Measurements from ENCODE around the gene PRAMEF12. TPM values are rescaled to one million over a fixed set of nuclear protein-coding genes. Genes with fewer than 3 reads are reported as not detected.

Gene PRAMEF12
- total RNA-seq, 2 donors from 2014 or later, result not detected

DNA sequence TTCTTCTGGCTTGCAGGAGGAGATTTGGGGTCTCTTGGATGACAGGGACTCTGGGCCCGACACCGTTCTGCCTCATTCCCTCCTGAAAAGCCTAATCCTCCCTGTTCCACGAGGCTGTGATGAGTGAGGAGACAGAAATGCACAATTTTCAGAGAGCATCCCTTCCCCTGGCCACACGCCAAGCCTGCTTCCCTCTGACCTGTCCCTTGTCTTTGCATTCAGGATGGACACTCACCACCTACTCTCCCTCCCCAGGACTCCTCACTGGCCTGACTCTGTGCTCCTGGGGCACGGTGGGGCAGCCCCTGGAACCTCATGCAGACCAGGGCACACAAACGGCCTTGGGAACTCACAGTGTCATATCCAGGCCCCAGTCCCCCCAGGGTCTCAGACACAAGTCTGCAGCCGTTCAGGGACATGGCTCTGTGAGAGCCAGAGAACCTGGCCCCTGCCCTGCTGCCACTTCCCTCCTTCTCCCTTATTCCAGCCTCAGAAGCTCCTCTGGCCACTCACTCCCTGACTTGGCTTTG is 3.5 kb upstream of the PRAMEF12 start:
- DNase-seq (ENCODE audit: low spot score) (no peak), ATAC-seq (ENCODE audit: insufficient number of reproducible peaks, low FRiP score, low read depth) (no peak)
- H3K27ac ChIP-seq, result no peak overlapping the region
- no peaks in the 10 kb centered on the region for H3K4me1 ChIP-seq (ENCODE audit: control insufficient read depth in 1 of 2, low read depth in 2 of 2)
- H3K36me3 ChIP-seq, result no peaks in the 10 kb centered on the region
- H3K9me3 ChIP-seq, result no peaks in the 10 kb centered on the region
- H3K27me3 ChIP-seq (replicated peaks; ENCODE audit: insufficient read depth), result no peaks in the 10 kb centered on the region
- H3K4me3 ChIP-seq, result no peak overlapping the region
- TF ChIP-seq, protein P1, sequence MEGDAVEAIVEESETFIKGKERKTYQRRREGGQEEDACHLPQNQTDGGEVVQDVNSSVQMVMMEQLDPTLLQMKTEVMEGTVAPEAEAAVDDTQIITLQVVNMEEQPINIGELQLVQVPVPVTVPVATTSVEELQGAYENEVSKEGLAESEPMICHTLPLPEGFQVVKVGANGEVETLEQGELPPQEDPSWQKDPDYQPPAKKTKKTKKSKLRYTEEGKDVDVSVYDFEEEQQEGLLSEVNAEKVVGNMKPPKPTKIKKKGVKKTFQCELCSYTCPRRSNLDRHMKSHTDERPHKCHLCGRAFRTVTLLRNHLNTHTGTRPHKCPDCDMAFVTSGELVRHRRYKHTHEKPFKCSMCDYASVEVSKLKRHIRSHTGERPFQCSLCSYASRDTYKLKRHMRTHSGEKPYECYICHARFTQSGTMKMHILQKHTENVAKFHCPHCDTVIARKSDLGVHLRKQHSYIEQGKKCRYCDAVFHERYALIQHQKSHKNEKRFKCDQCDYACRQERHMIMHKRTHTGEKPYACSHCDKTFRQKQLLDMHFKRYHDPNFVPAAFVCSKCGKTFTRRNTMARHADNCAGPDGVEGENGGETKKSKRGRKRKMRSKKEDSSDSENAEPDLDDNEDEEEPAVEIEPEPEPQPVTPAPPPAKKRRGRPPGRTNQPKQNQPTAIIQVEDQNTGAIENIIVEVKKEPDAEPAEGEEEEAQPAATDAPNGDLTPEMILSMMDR (IDR thresholded peaks at IDR 0.05), result no peak

DNA sequence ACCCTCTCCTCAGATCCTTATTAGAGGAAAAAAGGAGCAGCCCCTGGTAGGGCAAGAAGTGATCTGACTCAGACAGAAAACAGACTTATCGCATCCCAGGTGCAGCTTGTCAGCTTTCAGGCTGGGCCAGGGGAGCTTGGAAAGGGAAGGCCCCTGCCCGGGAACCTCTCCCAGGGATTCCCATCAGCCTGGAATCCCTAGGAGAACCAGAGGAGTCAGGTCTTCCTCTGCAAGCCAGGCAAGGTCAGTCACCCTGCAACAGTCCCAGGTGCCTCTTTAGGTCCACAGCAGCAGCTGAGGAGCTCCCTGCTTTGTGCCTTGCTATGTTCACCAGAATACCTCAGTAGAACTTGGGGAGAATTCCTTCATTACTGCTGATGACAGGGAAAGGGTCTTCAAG is 2.9 kb upstream of the PRAMEF12 start:
- no peak for ATAC-seq (ENCODE audit: insufficient number of reproducible peaks, low FRiP score, low read depth)
- TF ChIP-seq, protein P1 (IDR thresholded peaks at IDR 0.05), result no peak
- Histone ChIP-seq H3K9me3 (no peaks in the 10 kb centered on the region), H3K27ac (no peak overlapping the region), H3K27me3 (replicated peaks; ENCODE audit: insufficient read depth) (no peaks in the 10 kb centered on the region), H3K4me3 (no peak overlapping the region), H3K4me1 (ENCODE audit: control insufficient read depth in 1 of 2, low read depth in 2 of 2) (no peaks in the 10 kb centered on the region), H3K36me3 (no peaks in the 10 kb centered on the region)
- no peak for DNase-seq (ENCODE audit: low spot score)

DNA sequence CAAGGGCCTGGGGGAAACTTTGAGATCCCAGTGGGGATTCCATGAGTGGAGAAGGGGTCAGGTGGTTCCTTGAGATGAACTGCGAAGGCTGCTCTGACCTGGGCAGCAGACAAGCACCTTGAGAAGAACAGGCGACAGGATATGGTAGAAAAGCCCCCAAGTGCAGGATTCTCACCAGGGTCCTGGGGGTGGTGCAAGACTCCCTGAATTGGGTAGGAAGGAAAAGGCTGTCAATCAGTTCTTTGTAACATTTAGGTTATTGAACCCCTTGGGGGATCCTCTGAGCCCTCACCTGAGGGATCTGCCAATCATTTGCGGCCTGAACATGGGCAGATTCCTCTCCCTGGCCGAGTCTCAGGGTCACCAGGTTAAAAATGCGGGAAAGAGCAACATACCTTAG is 2.4 kb upstream of the PRAMEF12 start:
- Histone ChIP-seq H3K27me3 (replicated peaks; ENCODE audit: insufficient read depth) (no peaks in the 10 kb centered on the region), H3K27ac (no peak overlapping the region), H3K4me3 (no peak overlapping the region), H3K36me3 (no peaks in the 10 kb centered on the region), H3K4me1 (ENCODE audit: control insufficient read depth in 1 of 2, low read depth in 2 of 2) (no peaks in the 10 kb centered on the region), H3K9me3 (no peaks in the 10 kb centered on the region)
- no peak for ATAC-seq (ENCODE audit: insufficient number of reproducible peaks, low FRiP score, low read depth)
- no peak for DNase-seq (ENCODE audit: low spot score)
- TF ChIP-seq, protein P1 (IDR thresholded peaks at IDR 0.05), result no peak

DNA sequence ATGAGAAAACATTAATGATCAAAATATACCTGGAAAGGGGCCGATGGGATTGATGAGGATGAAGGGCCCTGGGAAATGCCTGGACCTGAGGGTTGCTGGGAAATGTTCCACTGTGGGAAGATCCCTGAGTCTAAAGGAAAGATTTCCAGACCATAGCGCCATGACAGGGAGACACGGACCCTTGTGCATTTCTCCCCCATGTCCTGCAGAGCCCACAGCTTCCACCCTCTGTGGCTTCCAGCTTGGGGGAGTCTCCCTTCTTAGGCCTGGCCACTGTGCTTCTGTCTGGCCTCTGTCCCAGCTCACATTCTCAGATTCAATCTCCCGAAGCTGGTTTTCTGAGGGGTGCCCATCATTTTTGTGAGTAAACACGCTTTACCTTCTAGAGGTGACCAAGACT is 1.0 kb upstream of the PRAMEF12 start:
- ATAC-seq (ENCODE audit: insufficient number of reproducible peaks, low FRiP score, low read depth) (no peak), DNase-seq (ENCODE audit: low spot score) (no peak)
- TF ChIP-seq, protein P1 (IDR thresholded peaks at IDR 0.05), result no peak
- Histone ChIP-seq H3K4me1 (ENCODE audit: control insufficient read depth in 1 of 2, low read depth in 2 of 2) (no peaks in the 10 kb centered on the region), H3K9me3 (no peaks in the 10 kb centered on the region), H3K36me3 (no peaks in the 10 kb centered on the region), H3K27me3 (replicated peaks; ENCODE audit: insufficient read depth) (no peaks in the 10 kb centered on the region), H3K4me3 (no peak overlapping the region), H3K27ac (no peak overlapping the region)

DNA sequence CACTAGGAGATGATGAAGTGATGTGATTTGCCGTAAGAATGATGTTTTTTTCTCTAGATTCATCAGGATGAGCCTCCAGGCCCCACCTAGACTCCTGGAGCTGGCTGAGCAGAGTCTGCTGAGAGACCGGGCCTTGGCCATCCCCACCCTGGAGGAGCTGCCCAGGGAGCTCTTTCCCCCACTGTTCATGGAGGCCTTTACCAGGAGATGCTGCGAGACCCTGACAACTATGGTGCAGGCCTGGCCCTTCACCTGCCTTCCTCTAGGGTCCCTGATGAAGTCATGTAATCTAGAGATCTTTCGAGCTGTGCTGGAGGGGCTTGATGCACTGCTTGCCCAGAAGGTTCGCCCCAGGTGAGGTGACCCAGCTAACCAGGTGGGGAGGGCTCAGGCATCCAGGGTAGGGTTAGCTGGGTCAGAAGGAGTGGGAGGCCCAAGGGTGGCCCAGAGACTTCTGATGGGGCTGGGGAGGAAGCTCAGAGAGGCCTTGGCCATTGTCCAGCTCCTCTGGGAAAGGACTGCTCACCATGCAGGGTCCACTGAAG is 1.3 kb downstream of the PRAMEF12 start:
- TF ChIP-seq, protein P1 (IDR thresholded peaks at IDR 0.05), result no peak
- H3K27me3 ChIP-seq (replicated peaks; ENCODE audit: insufficient read depth), result no peaks in the 10 kb centered on the region
- H3K4me1 ChIP-seq (ENCODE audit: control insufficient read depth in 1 of 2, low read depth in 2 of 2), result no peaks in the 10 kb centered on the region
- H3K36me3 ChIP-seq, result no peaks in the 10 kb centered on the region
- H3K27ac ChIP-seq, result no peak overlapping the region
- H3K4me3 ChIP-seq, result no peak overlapping the region
- no peaks in the 10 kb centered on the region for H3K9me3 ChIP-seq
- ATAC-seq (ENCODE audit: insufficient number of reproducible peaks, low FRiP score, low read depth), result no peak
- no peak for DNase-seq (ENCODE audit: low spot score)
